OCI-LY7 (cell line): Measurements from ENCODE around the gene FAM217A.
"Not testable (repeated sequence)": the region's sequence is repeated elsewhere in the genome, so short reads cannot be mapped to it uniquely, and the experiment has no call there.

ENCODE experiments used
- CTCF ChIP-seq: fragments of 200-600 bp; sonication (generic); conservative IDR thresholded peaks from 2 replicates; pipeline ENCODE4 v1.5.1; 2014; ENCODE audit warnings: mild to moderate bottlenecking, antibody characterized with exemption, low read length, moderate library complexity, mixed read lengths
- EZH2phosphoT487 ChIP-seq: fragments of 200-600 bp; sonication (generic); IDR thresholded peaks from 2 replicates; pipeline ENCODE4 v1.6.1; 2018; ENCODE audit warnings: low read depth, borderline replicate concordance, mild to moderate bottlenecking, mixed run types, antibody characterized with exemption, low read length, moderate library complexity, mixed read lengths

GRCh38 chr6:4109363-4109815 is 30.5 kb upstream of the FAM217A start:
- TF ChIP-seq CTCF, EZH2phosphoT487: not testable (repeated sequence)
